Epithelial cell of proximal tubule (primary cell): ENCODE data around the gene DOCK1. TPM values are rescaled to one million over a fixed set of nuclear protein-coding genes. Genes with fewer than 3 reads are reported as not detected.
"Not testable (repeated sequence)": the region's sequence is repeated elsewhere in the genome, so short reads cannot be mapped to it uniquely, and the experiment has no call there.

Source experiments
- DNase-seq: peaks from one replicate; pipeline ENCODE4 v3.0.0-alpha.2; 2011; ENCODE audit warnings: low read depth
- H3K4me3 ChIP-seq: 2 replicates; pipeline ENCODE4 v1.5.1; 2011; ENCODE audit warnings: low read depth, mild to moderate bottlenecking, low read length
- total RNA-seq: library from RNA; depleted of rRNA; stranded (reverse); fragments of >200 nt; gene quantifications from 2 replicates; pipeline ENCODE4 v1.2.3, GENCODE V29; 2015
- TF ChIP-seq, protein P1 (sequence below): conservative IDR thresholded peaks from 2 replicates; pipeline ENCODE4 v1.5.1; 2012; ENCODE audit warnings: low read depth, mild to moderate bottlenecking, low read length

The DOCK1 gene
- total RNA-seq, 1 donor from 2014 or later = 31.9 TPM

DNA sequence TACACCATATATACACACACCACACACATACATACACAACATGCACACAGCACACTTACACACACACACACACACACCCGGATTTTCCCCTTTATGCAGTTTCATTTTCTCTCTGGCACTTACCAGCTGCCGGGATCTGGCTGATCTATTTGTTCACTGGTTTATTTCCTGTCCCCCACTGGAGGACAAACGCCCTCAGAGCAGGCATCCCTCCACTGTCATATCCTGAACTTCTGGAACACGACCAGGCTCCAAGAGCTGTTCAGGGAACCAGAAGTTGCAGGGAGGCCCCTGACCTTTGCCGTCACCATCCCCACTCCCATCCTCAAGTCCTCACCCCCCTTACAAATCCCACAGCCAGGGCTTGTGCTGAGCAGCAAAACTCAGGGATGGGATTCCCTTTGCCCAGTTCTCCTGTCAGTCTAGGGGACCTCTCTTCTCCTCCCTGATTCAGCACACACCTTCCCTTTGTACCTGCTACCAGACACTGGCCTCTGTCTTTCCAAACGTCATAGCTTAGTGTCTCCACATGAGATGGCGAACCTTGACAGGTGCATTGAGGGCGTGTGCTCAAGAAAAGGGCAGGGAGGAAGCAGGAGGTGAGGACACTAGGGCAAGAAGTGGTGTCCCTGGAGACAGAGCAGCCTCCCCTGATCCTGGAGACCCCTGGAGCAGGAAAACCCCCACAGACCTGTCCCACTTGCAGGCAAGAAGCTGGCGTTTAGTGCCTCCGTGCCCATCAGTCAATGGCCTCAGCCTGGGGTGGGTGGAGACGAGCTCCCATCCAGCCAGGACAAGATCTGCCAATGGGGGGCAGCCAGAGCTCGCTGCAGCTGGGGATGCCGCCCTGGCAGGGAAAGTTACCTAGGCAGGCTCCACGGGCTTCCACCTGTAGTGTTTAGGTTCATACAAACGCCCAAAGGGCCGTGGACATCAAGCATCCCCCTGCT, 12.7 kb upstream of the DOCK1 start:
- DNase-seq = no peak
- TF ChIP-seq, protein P1, sequence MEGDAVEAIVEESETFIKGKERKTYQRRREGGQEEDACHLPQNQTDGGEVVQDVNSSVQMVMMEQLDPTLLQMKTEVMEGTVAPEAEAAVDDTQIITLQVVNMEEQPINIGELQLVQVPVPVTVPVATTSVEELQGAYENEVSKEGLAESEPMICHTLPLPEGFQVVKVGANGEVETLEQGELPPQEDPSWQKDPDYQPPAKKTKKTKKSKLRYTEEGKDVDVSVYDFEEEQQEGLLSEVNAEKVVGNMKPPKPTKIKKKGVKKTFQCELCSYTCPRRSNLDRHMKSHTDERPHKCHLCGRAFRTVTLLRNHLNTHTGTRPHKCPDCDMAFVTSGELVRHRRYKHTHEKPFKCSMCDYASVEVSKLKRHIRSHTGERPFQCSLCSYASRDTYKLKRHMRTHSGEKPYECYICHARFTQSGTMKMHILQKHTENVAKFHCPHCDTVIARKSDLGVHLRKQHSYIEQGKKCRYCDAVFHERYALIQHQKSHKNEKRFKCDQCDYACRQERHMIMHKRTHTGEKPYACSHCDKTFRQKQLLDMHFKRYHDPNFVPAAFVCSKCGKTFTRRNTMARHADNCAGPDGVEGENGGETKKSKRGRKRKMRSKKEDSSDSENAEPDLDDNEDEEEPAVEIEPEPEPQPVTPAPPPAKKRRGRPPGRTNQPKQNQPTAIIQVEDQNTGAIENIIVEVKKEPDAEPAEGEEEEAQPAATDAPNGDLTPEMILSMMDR = no peak
- no peak overlapping the region for H3K4me3 ChIP-seq

DNA sequence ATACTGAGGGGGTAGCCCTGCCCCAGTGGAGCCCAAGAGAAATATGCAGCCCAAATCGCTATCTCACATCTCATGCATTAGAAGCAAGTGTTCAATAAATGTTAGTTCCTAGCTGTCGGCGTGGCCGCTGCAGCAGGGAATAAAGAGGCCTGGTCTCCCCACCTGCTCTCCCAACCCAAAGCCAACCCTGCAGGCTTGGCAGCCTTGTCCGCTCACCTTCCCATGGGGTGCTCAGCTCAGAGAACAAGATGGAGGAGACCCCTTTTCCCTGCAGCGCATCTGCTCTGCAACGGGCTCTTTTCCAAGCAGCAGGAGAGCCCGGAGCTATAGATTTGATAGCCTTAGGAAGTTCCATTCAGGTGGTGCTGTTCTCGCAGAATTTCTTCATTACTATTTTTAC, 12.0 kb upstream of the DOCK1 start:
- no peak for DNase-seq
- TF ChIP-seq, protein P1 = no peak
- no peak overlapping the region for H3K4me3 ChIP-seq

DNA sequence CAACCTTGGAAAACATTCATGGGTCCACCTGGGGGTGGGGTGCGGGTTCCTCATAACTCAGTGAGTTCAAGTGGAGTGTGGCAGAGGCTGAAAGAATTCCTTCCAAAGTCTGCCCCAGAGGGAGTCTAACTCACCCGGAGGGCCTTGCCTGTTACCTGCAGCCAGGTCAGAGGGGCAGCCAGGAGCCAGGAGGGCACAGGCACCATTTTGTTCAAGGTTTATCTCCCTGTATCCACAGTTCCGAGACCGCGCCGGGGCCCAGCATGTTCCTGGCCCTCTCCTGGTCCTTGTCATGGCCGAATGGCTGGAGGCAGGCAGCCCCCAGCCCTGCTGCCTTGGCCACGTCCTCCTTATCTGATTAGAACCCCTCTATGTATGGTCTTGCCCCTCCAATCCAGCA, 11.4 kb upstream of the DOCK1 start:
- no peak for DNase-seq
- no peak overlapping the region for H3K4me3 ChIP-seq
- TF ChIP-seq, protein P1 = no peak

DNA sequence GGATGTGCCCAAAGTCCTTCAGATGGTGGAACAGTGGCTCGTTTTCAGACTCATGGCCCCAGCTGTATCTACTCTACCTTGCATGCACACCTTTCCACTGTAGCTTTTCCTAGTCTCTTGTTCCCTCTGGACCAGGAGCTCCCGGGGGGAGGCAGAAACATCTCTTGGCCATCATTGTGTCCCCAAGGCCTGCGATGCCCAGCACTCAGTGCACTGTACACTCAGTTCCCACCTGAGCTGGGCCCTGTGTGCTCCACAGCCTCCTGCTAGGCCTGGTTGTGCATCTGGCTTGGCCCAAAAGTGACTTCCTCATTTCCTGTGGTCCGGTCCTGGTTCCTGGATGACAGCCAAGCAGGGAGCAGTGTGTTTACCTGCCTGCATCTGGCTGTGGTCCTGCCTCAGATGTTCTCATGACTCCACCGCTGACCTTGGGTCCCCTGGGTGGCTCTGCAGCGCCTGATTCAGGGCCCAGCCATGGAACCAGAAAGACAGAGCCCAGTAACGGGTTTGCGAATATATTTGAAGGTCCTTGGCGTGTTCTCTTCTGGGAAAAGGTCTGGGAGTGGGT, 9.9 kb upstream of the DOCK1 start:
- TF ChIP-seq, protein P1 = no peak
- DNase-seq = no peak
- H3K4me3 ChIP-seq = no peak overlapping the region

DNA sequence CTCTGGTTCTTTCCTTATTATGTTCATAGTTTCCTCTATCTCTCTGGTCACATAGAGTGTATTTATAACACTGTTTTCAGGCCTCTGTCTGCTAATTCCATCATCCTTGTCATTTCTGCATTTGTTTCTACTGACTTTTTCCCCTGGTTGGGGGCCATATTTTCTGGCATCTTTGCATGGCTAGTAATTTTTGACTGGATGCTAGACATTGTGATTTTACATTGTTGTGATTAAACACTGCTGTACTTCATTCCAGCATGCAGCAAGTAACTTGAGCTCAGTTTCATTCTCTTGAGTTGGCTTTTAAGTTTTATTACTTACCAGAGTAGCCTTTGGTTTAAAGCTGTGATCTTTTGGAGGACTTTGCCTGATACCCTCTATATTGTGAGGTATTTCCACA, 6.8 kb upstream of the DOCK1 start:
- no peak for DNase-seq
- TF ChIP-seq, protein P1 = no peak
- H3K4me3 ChIP-seq = no peak overlapping the region

DNA sequence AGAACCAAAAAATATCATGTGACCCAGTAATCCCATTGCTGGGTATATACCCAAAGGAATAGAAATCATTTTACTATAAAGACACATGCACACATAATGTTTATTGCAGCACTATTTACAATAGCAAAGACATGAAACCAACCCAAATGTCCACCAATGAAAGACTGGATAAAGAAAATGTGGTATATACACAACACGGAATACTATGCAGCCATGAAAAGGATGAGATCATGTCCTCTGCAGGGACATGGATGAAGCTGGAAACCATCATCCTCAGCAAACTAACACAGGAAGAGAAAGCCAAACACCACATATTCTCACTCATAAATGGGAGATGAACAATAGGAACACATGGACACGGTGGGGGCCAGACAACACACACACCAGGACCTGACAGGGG, 5.7 kb upstream of the DOCK1 start:
- H3K4me3 ChIP-seq, DNase-seq: not testable (repeated sequence)

DNA sequence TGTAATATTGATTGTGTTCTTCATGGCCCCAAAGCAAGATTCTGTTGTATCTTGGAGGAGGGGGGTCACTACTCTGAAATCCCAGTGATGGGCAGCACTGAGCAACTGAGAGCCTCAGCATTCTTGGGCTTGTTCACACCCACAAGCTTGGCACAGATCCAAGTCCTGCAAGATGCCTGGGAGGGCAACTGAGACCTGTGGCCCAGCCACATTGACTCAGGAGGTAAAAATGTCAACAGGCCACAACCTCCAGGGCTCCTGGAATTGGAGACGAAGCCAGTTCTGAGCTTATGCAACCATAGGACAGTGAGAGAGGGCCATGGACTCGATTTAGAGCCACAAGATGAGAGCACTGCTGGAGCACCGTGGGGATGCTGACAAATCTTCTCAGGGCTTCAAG, 3.1 kb upstream of the DOCK1 start:
- H3K4me3 ChIP-seq = no peak overlapping the region
- TF ChIP-seq, protein P1 = peak; percentile 58
- peak; percentile 76 for DNase-seq
